GM12878 (cell line): ENCODE measurements around the gene MT3.

ENCODE experiments used
- CREB1 ChIP-seq: IDR thresholded peaks from 2 replicates; pipeline ENCODE4 v1.6.1; 2012; ENCODE audit warnings: low read depth, mild to moderate bottlenecking, inconsistent platforms
- CTCF ChIP-seq, 3 experiments: IDR thresholded peaks in 2 of 3; conservative IDR thresholded peaks in 1 of 3; 2 replicates each; pipeline ENCODE4 v1.5.1; 2011; ENCODE audit warnings: low read depth in 3 of 3, low read length in 3 of 3, mild to moderate bottlenecking in 3 of 3, control low read depth in 2 of 3, moderate library complexity in 2 of 3, inconsistent platforms in 1 of 3, mixed read lengths in 1 of 3; ENCODE audit not compliant: control insufficient read depth in 2 of 3, insufficient read depth in 1 of 3; ENCODE audit errors: extremely low read depth in 1 of 3
- IRF4 ChIP-seq: IDR thresholded peaks from 2 replicates; pipeline ENCODE4 v1.6.1; 2011; ENCODE audit warnings: low read depth, low read length
- MAX ChIP-seq: IDR thresholded peaks from 2 replicates; pipeline ENCODE4 v1.6.1; 2012; ENCODE audit warnings: low read depth, low read length, improper control_type of control experiment
- POLR2A ChIP-seq: IDR thresholded peaks from 2 replicates; pipeline ENCODE4 v1.6.1; 2011; ENCODE audit warnings: low read depth, mild to moderate bottlenecking, low read length
- POLR2AphosphoS5 ChIP-seq: IDR thresholded peaks from 2 replicates; pipeline ENCODE4 v1.6.1; 2011; ENCODE audit warnings: mild to moderate bottlenecking, low read length, inconsistent platforms
- PRDM15 ChIP-seq: fragments of 450-650 bp; formaldehyde crosslinking; IDR thresholded peaks from 2 replicates; pipeline ENCODE4 v1.4.0; 2020; ENCODE audit warnings: mild to moderate bottlenecking, moderate library complexity
- SP1 ChIP-seq: IDR thresholded peaks from one replicate; pipeline ENCODE4 v1.6.1; 2011; ENCODE audit warnings: low read depth, low read length
- TBL1XR1 ChIP-seq: IDR thresholded peaks from 2 replicates; pipeline ENCODE4 v1.6.1; 2012; ENCODE audit warnings: low read depth, low read length, improper control_type of control experiment
- ZBTB40 ChIP-seq: fragments of 450-650 bp; IDR thresholded peaks from 2 replicates; pipeline ENCODE4 v1.6.1; 2016; ENCODE audit warnings: mild to moderate bottlenecking, moderate library complexity, borderline replicate concordance

- TF ChIP-seq CTCF (IDR thresholded peaks at IDR 0.05 in 2 of 3, conservative IDR thresholded peaks at IDR 0.05 in 1 of 3; ENCODE audit: control insufficient read depth in 2 of 3, extremely low read depth in 1 of 3, insufficient read depth in 1 of 3, low read depth in 3 of 3, low read length in 3 of 3) (no peak), POLR2AphosphoS5 (no peak), TBL1XR1 (no peak), IRF4 (no peak), SP1 (no peak), ZBTB40 (no peak), CREB1 (no peak), POLR2A (no peak), MAX (no peak), PRDM15 (no peak)
Observed at GRCh38 chr16:56549161-56549560, 40.2 kb upstream of the MT3 start.
